ENCODE results near the gene TOX2.
A peak's percentile ranks its signal among the peaks of the same experiment; 100 is the strongest.

Gene TOX2

DNA sequence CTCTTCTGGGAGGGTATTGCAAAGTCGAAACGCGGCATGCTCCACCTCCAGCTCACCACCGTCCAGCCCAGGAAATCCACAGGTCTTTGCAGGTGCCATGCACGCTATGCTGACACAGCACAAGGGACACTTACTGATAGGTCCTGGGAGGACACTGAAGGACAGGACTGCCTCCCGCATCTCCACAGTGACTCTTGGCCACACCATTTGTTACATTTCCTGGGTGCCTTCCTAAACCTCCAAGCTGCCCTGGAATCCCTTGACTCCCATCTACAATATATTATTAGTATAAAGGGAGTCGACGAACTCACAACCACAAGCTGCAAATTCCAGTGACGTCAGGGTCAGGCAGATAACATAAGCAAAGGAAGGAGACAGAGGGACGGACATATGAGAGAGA is 165.4 kb downstream of the TOX2 start:
- DNase-seq (ENCODE audit: low spot score), result peak; percentile 57

DNA sequence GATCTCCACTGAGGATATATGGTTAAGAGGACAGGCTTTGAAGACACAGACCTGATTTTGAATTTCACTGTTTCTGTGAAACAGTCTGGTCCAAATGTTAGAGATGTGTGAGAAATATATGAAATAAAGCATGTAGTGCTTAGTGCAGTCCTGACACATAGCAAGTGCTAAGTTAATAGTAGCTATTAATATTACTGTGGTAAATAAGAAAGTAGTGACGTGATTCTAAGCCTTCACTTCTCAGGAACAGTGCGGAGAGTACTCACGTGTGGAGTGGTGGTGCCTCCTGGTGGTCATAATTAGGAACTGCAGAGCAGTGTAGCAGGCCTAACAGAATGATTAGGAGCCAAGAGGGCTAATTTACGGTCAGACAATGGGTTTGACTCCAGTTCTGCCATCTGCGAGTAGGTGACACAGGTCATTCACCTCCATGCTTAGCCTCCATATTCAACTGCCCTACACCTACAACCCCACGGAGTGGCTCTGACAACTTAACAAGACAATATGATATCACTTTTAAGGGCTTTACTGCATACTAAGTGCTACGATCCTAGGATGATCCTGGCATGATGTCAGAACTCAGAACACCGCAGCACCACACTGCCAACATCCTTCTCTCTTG is 166.1 kb downstream of the TOX2 start:
- no peak for DNase-seq (ENCODE audit: low spot score)

DNA sequence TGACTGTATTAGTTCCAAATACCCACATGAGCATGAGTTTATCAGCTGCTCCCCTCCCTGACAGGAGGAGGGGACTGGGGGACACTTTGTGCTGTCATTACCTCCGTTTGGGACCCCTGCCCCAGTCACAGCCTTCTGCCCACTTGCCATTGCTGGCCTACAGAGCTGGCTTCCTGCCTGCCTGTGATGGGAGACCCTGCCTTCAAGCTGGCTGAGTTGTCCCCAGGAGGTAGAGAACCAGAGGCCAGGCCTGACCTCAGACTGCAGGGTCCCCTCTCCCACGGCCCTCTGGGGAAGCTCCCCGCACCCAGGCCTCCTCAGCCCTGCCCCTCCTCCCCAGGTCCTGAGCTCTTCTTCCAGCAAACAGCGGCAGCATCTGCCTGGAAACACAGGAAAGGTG is 166.8 kb downstream of the TOX2 start:
- DNase-seq (ENCODE audit: low spot score), result no peak

- DNase-seq (ENCODE audit: low spot score), result no peak
Measured at GRCh38 chr20:44081888-44082287, 167.2 kb downstream of the TOX2 start.

- DNase-seq (ENCODE audit: low spot score), result no peak
Measured at GRCh38 chr20:44083220-44083933, 168.7 kb downstream of the TOX2 start.

DNA sequence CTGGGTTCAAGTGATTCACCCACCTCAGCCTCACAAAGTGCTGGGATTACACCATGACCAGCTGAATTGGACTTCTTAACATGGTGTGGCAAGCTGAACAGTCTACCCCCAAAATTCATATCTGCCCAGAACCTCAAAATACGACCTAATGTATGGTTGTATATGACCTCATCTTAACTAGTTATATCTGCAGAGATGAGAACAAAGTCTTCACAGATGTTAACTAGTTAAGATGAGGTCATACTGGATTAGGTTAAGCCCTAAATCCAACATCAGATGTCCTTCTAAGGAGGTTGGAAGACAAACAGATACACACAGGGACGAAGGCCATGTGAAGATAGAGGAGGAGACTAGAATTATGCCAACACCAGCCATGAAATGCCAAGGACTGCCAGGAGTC is 169.8 kb downstream of the TOX2 start:
- no peak for DNase-seq (ENCODE audit: low spot score)

GRCh38 chr20:44084891-44085290 is 170.2 kb downstream of the TOX2 start:
- no peak for DNase-seq (ENCODE audit: low spot score)

GRCh38 chr20:44085616-44086434 is 171.2 kb downstream of the TOX2 start:
- DNase-seq (ENCODE audit: low spot score), result no peak

- DNase-seq (ENCODE audit: low spot score), result no peak
Measured at GRCh38 chr20:44087051-44087856, 172.6 kb downstream of the TOX2 start.

GRCh38 chr20:44087857-44088120 is 173.1 kb downstream of the TOX2 start:
- no peak for DNase-seq (ENCODE audit: low spot score)

- no peak for DNase-seq (ENCODE audit: low spot score)
Measured at GRCh38 chr20:44089987-44090674, 175.5 kb downstream of the TOX2 start.

DNA sequence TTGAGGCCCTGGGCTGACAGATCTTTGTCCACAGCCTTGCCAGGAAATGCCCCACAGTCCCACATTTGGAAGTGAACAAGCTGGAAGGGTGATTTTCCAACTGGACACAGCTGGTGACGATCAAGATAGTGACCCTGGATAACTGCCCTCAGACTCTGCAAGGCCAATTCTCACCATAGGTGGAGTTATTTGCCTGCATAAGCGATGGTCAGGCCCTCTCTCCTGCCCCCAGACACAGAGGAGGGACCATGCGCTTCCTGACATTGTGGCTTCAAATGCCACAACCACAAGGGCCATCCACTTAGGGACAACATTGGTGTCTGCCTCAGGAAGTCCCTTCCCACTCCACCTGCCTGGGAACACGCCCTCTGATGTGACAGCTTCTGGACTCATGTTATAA is 176.4 kb downstream of the TOX2 start:
- DNase-seq (ENCODE audit: low spot score), result no peak

DNA sequence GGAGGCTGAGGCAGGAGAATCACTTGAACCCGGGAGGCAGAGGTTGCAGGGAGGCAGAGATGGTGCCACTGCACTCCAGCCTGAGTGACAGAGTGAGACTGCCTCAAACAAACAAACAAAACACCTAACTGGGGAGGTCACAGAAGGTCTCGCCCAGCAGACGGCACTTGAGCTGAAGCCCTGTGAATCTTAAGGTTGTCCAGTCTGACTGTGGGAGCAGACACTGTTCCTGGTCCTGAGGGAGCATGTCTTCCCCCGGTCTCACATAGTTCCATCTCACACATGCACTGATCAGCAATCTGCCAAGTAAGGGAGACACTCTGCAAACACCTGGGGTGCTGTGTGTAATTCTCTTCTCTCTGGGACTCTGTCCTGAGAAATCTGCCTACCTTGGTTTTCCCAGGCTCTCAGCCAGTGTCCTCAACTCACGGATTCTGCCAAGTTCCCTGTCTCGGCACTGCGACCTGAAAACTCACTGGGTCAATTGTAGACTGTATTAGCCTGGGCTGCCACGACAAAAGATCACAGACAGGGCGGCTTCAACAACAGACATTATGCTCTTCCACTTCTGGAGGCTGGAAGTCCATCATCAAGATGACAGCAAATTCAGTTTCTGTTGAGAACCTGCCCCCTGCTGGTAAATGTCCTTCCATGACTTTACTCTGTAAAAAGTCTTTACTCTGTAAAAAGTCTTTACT is 178.0 kb downstream of the TOX2 start:
- DNase-seq (ENCODE audit: low spot score), result no peak

- DNase-seq (ENCODE audit: low spot score), result no peak
Measured at GRCh38 chr20:44093249-44093582, 178.6 kb downstream of the TOX2 start.

DNA sequence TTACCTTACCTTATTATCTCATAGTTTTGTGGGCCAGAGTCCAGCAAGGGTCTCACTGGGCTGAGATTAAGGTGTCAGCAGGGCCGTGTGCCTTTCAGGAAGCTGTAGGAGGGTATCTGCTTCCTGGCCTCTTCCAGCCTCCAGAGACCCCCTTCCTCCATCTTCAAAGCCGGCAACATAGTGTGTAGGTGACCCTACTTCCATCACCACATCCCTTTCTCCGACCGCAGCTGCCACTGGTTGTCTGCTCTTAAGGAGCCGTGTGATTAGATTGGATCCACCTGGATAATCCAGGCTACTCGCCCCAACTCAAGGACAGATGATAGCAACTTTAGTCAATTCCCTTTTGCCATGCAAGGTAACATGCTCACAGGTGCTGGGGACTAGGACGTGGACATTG is 181.2 kb downstream of the TOX2 start:
- no peak for DNase-seq (ENCODE audit: low spot score)

GRCh38 chr20:44097521-44098255 is 183.0 kb downstream of the TOX2 start:
- no peak for DNase-seq (ENCODE audit: low spot score)

DNA sequence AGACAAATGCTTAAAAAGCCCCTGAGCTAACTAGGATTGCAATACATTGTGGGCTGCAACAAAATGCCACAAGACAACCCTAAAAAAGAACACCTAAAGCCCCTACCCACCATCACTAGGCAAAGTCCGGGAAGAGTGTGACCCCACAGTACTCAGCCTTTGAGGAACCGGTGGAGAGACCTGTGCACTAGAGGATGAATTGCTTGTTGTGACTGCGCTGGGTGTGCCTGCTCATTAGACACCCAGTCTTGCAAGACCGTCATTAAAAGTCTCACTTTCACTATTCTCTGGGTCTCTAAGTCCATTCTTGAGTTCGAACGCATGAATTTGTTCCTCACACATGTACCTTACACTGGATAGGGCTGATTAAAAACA is 183.6 kb downstream of the TOX2 start:
- DNase-seq (ENCODE audit: low spot score), result no peak

DNA sequence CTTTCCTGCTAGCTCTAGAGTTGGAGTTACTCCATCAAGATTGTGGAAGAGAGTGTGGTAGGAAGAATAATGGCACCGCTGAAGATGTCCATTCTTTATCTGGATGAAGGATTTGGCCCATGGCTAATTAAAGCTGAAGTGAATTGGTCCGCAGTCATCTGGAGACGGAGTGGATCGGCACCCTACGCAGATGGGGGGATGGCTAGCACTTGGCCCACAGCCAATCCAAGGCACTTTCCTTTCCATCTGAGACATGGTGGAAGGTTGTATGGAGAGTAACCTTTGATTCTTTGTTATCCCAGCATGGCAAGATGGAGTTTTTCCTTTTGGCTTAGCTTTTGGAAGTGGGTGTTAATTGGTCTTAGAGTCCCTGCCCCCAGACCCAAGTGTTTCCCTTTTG is 184.0 kb downstream of the TOX2 start:
- no peak for DNase-seq (ENCODE audit: low spot score)

- no peak for DNase-seq (ENCODE audit: low spot score)
Measured at GRCh38 chr20:44099832-44100231, 185.2 kb downstream of the TOX2 start.

DNA sequence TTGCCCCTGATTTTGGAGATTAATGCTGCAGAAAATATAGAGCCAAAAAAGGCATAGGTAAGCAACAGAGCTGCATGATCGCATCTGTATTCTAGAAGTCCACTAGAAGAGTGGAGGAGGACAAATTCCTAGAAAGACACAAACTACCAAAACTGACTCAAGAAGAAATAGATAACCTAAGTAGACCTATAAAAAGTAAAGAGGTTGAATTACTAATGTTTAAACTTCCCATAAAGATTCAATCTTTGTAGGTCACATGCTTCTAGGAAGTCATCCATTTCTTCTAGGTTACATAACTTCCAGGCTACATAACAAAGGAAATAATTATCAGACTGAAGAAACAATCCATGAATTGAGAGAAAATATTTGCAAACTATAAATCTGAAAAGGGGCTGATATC is 187.9 kb downstream of the TOX2 start:
- no peak for DNase-seq (ENCODE audit: low spot score)

Data from left forelimb (tissue), 1 donor.